Nephron progenitor cell (in vitro differentiated cells): Measurements from ENCODE around the gene ALOX15.
"Not testable (repeated sequence)": the region's sequence is repeated elsewhere in the genome, so short reads cannot be mapped to it uniquely, and the experiment has no call there.

Source experiments
- DNase-seq: peaks from one replicate; pipeline ENCODE4 v3.0.0; 2021
- H3K27ac Mint-ChIP-seq: 2 replicates; pipeline ENCODE4 v1.8.0; 2021; ENCODE audit warnings: mild to moderate bottlenecking, moderate library complexity, mixed read lengths
- H3K27me3 Mint-ChIP-seq: 2 replicates; pipeline ENCODE4 v1.8.0; 2021; ENCODE audit warnings: mild to moderate bottlenecking, low read depth, mixed read lengths; ENCODE audit not compliant: poor library complexity
- H3K36me3 Mint-ChIP-seq: 2 replicates; pipeline ENCODE4 v1.8.0; 2021; ENCODE audit warnings: low read depth, mixed read lengths
- H3K4me1 Mint-ChIP-seq: 2 replicates; pipeline ENCODE4 v1.8.0; 2021; ENCODE audit warnings: mixed read lengths
- H3K4me3 Mint-ChIP-seq: 2 replicates; pipeline ENCODE4 v1.8.0; 2021; ENCODE audit warnings: mild to moderate bottlenecking, moderate library complexity, mixed read lengths
- H3K9me3 Mint-ChIP-seq: 2 replicates; pipeline ENCODE4 v1.8.0; 2021; ENCODE audit warnings: mild to moderate bottlenecking, moderate library complexity, mixed read lengths
- CTCF ChIP-seq: fragments of 200-600 bp; sonication (generic); IDR thresholded peaks from 2 replicates; pipeline ENCODE4 v1.5.0; 2021; ENCODE audit warnings: antibody characterized with exemption

ALOX15 gene

GRCh38 chr17:4607261-4607741, 34.2 kb downstream of the ALOX15 start:
- peaks cover 32% of the 10 kb centered on the region for H3K36me3 Mint-ChIP-seq
- peak overlapping the region; percentile 64 for H3K4me3 Mint-ChIP-seq
- peaks cover 84% of the 10 kb centered on the region for H3K4me1 Mint-ChIP-seq
- no peak for DNase-seq
- TF ChIP-seq CTCF, result no peak
- peaks cover 7% of the 10 kb centered on the region for H3K27me3 Mint-ChIP-seq
- H3K9me3 Mint-ChIP-seq, result no peaks in the 10 kb centered on the region
- H3K27ac Mint-ChIP-seq, result peak overlapping the region; percentile 97

GRCh38 chr17:4605826-4606225, 35.7 kb downstream of the ALOX15 start:
- peaks cover 89% of the 10 kb centered on the region for H3K4me1 Mint-ChIP-seq
- no peak overlapping the region for H3K4me3 Mint-ChIP-seq
- no peaks in the 10 kb centered on the region for H3K9me3 Mint-ChIP-seq
- H3K27ac Mint-ChIP-seq, result peak overlapping the region; percentile 86
- TF ChIP-seq CTCF, result no peak
- H3K36me3 Mint-ChIP-seq, result peaks cover 32% of the 10 kb centered on the region
- DNase-seq, result no peak
- peaks cover 4% of the 10 kb centered on the region for H3K27me3 Mint-ChIP-seq

DNA sequence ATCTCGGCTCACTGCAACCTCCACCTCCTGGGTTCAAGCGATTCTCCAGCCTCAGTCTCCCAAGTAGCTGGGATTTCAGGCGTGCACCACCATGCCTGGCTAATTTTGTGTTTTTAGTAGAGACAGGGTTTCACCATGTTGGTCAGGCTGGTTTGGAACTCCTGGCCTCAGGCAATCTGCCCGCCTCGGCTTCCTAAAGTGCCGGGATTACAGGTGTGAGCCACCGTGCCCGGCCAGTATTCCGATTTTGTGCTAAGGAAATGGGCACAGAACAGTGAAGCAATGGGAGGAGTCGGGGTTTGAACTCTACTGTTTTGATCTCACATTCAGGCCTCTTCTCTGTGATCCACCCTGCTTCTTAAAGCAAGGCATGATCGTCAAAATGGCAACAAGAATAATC, 36.7 kb downstream of the ALOX15 start:
- not testable (repeated sequence) for H3K4me3 Mint-ChIP-seq, H3K27ac Mint-ChIP-seq, DNase-seq, H3K27me3 Mint-ChIP-seq, H3K9me3 Mint-ChIP-seq
- H3K36me3 Mint-ChIP-seq, result peaks cover 32% of the 10 kb centered on the region
- H3K4me1 Mint-ChIP-seq, result peaks cover 89% of the 10 kb centered on the region

- Mint-ChIP-seq H3K4me3 (peak overlapping the region; percentile 46), H3K36me3 (peaks cover 29% of the 10 kb centered on the region), H3K4me1 (peaks cover 89% of the 10 kb centered on the region), H3K27ac (peak overlapping the region; percentile 90), H3K27me3 (peaks cover 4% of the 10 kb centered on the region), H3K9me3 (no peaks in the 10 kb centered on the region)
- no peak for TF ChIP-seq CTCF
- DNase-seq, result no peak
Observed at GRCh38 chr17:4604111-4604644, 37.3 kb downstream of the ALOX15 start.

- Mint-ChIP-seq H3K27ac (no peak overlapping the region), H3K4me3 (no peak overlapping the region), H3K36me3 (peaks cover 18% of the 10 kb centered on the region), H3K27me3 (peaks cover 8% of the 10 kb centered on the region), H3K4me1 (peaks cover 89% of the 10 kb centered on the region), H3K9me3 (no peaks in the 10 kb centered on the region)
- DNase-seq, result no peak
- no peak for TF ChIP-seq CTCF
Observed at GRCh38 chr17:4602041-4602440, 39.4 kb downstream of the ALOX15 start.

GRCh38 chr17:4601326-4601725, 40.2 kb downstream of the ALOX15 start:
- peaks cover 8% of the 10 kb centered on the region for H3K27me3 Mint-ChIP-seq
- peaks cover 18% of the 10 kb centered on the region for H3K36me3 Mint-ChIP-seq
- H3K9me3 Mint-ChIP-seq, result no peaks in the 10 kb centered on the region
- no peak for DNase-seq
- no peak overlapping the region for H3K4me3 Mint-ChIP-seq
- peaks cover 86% of the 10 kb centered on the region for H3K4me1 Mint-ChIP-seq
- no peak for TF ChIP-seq CTCF
- H3K27ac Mint-ChIP-seq, result no peak overlapping the region
